Adipose tissue (tissue), 3 donors: ENCODE measurements around the gene PPP5C. TPM values are rescaled to one million over a fixed set of nuclear protein-coding genes. Genes with fewer than 3 reads are reported as not detected.

Experiments used
- H3K27ac ChIP-seq: one replicate; pipeline ENCODE4 v1.5.1; 2013; ENCODE audit warnings: low read depth, low read length
- WGBS, 3 donors: extraction: QIAGEN DNeasy Blood & Tissue Kit; methylation state at CpG; one replicate each; pipeline ENCODE4 v1.1.7; 2013; 5-methylcytosine and 5-hydroxymethylcytosine counted together
- polyA plus RNA-seq, 3 donors: library from polyadenylated mRNA; stranded (reverse); fragments of 200-250 nt; gene quantifications; one replicate each; pipeline ENCODE4 v1.2.3, GENCODE V29; 2013
- donor health status: healthy with polysubstance abuse.
- donor health status: Bipolar disorder and iron deficiency.
- donor health status: healthy.

Gene PPP5C
- polyA plus RNA-seq, 3 donors, result 22.2 to 38.3 (median 28.1) TPM

- 69 to 86% (median 84%) methylated on average over 3 of the region's 3 CpGs for WGBS, 3 donors
- no peak overlapping the region for H3K27ac ChIP-seq
These were observed 22.6 kb upstream of the PPP5C start for GRCh38 chr19:46324277-46324676.

DNA sequence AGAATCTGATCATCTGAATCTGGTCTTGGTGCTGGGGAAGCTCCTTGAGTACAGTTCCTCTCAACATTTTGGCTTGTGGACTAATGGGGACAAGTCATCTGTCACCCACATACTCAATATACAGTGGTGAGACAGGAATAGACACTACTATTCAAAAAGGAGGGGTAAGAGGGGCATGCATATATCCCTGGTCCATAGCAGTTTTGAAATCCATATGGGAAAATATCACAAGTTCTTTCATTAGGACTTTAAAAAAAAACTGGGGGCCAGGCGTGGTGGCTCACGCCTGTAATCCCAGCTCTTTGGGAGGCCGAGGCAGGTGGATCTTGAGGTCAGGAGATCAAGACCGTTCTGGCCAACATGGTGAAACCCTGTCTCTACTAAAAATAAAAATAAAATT is 20.3 kb upstream of the PPP5C start:
- WGBS, 3 donors, result 93 to 94% (median 94%) methylated on average over 4 of the region's 4 CpGs
- no peak overlapping the region for H3K27ac ChIP-seq

- H3K27ac ChIP-seq, result no peak overlapping the region
- WGBS, 3 donors, result 97 to 98% (median 98%) methylated on average over 2 of the region's 2 CpGs
These were observed 18.8 kb upstream of the PPP5C start for GRCh38 chr19:46328079-46328478.

DNA sequence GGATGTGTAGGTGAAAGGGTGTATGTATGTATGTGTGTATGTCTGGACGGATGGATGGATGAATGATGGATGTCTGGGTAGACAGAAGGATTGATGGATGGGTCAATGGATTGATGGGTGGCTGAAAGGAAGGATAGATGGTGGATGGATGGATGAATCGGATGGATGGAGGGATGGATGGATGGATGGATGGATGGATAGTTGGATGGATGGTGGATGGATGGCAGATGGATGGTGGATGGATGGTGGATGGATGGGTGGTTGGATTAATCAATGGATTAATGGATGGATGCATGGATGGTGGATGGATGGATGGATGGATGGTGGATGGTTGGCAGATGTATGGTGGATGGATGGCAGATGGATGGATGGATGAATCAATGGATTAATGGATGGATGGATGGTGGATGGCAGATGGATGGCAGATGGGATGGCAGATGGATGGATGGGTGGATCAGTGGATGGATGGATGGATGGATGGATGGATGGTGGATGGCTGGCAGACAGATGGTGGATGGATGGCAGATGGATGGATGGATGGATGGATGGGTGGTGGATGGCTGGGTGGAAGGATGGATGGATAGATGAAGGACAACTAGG is 16.5 kb upstream of the PPP5C start:
- WGBS, 3 donors, result 83 to 92% (median 92%) methylated on average over 2 of the region's 2 CpGs
- H3K27ac ChIP-seq, result no peak overlapping the region

- WGBS, 3 donors, result 89 to 96% (median 93%) methylated on average over 1 of the region's 1 CpG
- H3K27ac ChIP-seq, result no peak overlapping the region
These were observed 9.4 kb upstream of the PPP5C start for GRCh38 chr19:46337487-46337886.

- WGBS, 3 donors, result 66 to 72% (median 72%) methylated on average over 10 of the region's 10 CpGs
- H3K27ac ChIP-seq, result no peak overlapping the region
These were observed 7.4 kb upstream of the PPP5C start for GRCh38 chr19:46339446-46339845.

GRCh38 chr19:46340051-46340659 is 6.7 kb upstream of the PPP5C start:
- H3K27ac ChIP-seq, result no peak overlapping the region
- WGBS, 3 donors, result 94 to 97% (median 94%) methylated on average over 11 of the region's 11 CpGs

GRCh38 chr19:46341937-46342336 is 5.0 kb upstream of the PPP5C start:
- H3K27ac ChIP-seq, result no peak overlapping the region
- WGBS, 3 donors, result 78 to 90% (median 90%) methylated on average over 3 of the region's 3 CpGs

DNA sequence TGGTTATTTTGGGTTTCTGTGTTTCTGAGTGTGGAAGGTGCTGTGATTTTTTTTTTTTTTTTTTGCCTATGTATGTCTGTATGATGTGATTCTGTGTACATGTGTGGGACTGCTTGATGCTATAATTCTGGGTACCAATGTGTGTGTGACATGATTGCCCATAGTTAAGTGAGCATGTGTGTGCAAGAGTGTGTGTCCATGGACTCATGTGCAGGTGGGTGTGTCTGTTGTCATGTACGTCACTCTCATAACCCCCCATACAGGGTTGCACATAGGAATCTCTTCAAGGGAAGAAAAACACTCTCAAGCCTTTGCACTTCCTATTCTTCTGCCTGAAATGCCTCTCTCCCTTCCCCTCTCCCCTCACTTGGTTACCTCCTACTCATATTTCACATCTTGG is 2.5 kb upstream of the PPP5C start:
- H3K27ac ChIP-seq, result no peak overlapping the region
- WGBS, 3 donors, result 57 to 64% (median 60%) methylated on average over 1 of the region's 1 CpG

- WGBS, 3 donors, result 89 to 93% (median 93%) methylated on average over 5 of the region's 5 CpGs
- H3K27ac ChIP-seq, result no peak overlapping the region
These were observed 1.7 kb upstream of the PPP5C start for GRCh38 chr19:46345157-46345556.

DNA sequence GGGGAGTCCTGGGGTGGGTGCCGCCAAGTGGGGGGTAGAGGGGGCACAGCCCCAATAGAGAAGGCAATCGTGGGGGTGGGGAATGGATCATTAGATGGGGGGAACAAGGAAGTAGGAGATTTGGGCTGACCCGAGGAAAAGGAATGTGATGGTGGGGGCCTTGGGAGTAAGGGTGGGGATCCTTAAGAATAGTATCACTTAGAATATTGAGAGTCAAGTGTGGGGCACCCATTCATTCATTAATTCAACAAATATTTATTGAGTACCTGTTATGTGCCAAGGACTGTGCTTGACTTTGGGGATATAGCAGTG is 641 bp downstream of the PPP5C start:
- no peak overlapping the region for H3K27ac ChIP-seq
- WGBS, 3 donors, result 0 to 6% (median 0%) methylated on average over 3 of the region's 3 CpGs

- 76 to 81% (median 79%) methylated on average over 5 of the region's 5 CpGs for WGBS, 3 donors
- no peak overlapping the region for H3K27ac ChIP-seq
These were observed 1.1 kb downstream of the PPP5C start for GRCh38 chr19:46347985-46348384.

GRCh38 chr19:46349311-46349993 is 2.6 kb downstream of the PPP5C start:
- WGBS, 3 donors, result 62 to 72% (median 69%) methylated on average over 11 of the region's 11 CpGs

DNA sequence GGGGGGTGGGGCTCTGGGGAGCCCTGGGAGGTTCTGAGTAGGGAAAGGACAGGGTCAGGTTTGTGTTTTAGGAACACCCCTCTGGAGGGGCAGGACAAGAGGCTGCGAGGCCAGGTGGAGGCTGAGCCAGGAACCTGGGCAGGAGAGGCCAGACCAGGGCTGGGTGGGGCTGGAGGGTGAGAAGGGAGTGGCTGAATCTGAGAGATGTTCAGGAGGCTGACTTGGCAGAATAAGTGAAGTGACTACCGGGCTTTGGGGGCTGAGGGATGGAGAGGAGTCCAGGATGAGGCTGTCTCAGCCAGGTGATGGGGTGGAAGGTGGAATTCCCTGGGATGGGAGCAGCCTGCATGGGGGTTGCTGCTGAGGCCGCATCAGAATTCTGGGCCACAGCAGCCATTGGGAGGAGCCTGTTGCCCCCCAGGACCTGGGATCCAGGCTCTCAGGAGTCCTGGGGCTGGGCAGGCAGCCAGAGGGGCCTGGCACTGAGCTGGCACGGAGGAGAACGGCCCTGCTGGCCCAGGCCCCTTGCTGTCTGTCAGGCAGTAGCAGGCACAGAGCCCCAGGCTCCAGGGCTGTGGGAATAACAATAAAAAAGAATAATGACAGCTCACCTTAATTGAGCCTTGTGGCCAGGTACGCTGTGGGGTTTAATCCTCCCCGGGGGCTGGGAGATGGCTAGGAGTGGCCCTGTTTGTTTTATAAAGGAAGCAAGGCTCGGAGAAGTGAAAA is 3.3 kb downstream of the PPP5C start:
- peak overlapping the region; percentile 33 for H3K27ac ChIP-seq
- WGBS, 3 donors, result 21 to 30% (median 24%) methylated on average over 8 of the region's 8 CpGs

More at GRCh38 chr19:46349311-46349993, 2.6 kb downstream of the PPP5C start:
- H3K27ac ChIP-seq, result no peak overlapping the region

- WGBS, 3 donors, result 15 to 42% (median 28%) methylated on average over 8 of the region's 8 CpGs
- peak overlapping the region; percentile 33 for H3K27ac ChIP-seq
These were observed 3.9 kb downstream of the PPP5C start for GRCh38 chr19:46350758-46351159.

DNA sequence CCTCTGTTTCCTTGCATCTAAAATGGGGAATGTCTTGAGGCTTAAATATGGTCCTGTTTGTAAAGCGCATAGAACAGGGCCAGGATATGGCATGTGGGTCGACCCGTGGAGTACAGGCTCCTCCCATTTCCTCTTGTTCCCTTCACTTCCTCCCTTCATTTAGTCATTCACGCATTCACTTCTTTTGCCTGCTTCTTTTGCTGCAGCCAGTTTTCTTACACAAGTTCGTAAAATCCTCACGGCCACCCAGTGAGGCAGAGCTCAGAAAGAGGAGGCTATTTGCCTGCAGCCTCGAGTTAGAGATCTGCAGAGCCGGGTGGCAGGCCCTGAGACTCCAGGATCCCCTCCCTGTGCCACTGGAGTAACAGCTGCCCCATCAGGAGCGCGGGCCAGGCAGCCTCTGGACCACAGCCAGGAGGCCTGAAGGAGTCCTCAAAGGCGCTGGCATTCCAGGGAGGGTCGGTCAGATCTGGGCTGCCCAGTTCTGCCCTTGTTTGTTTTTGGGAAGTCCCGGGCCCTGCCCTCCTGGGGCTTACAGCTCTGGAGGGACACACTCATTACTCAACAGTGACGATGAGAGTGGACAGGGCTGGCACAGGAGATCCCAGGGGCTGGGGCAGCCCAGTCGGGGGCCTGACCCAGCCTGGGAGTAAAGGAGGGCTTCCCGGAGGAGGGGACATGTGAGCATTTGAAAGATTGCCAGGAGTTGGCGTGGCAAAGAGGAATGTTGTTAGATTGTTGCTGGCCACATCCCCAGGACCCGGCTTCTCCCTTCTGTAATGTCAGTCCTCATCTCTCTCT is 4.6 kb downstream of the PPP5C start:
- no peak overlapping the region for H3K27ac ChIP-seq
- whole genome bisulfite sequencing, 3 donors, result 24 to 40% (median 25%) methylated on average over 18 of the region's 18 CpGs

GRCh38 chr19:46353730-46354528 is 7.0 kb downstream of the PPP5C start:
- no peak overlapping the region for H3K27ac ChIP-seq
- 81 to 93% (median 93%) methylated on average over 28 of the region's 28 CpGs for WGBS, 3 donors
